ENCODE measurements around the gene CXCL13.
"Not testable (repeated sequence)": the region's sequence is repeated elsewhere in the genome, so short reads cannot be mapped to it uniquely, and the experiment has no call there.

Gene CXCL13

GRCh38 chr4:77605210-77605902, at the start of gene CXCL13:
TSS of gene CXCL13 (plus strand) at chr4:77605820. CDS start at chr4:77605866, 46 bp downstream.
- H3K4me3 ChIP-seq (ENCODE audit: low read length), result no peak within 1 kb of the TSS
- no peak for TF ChIP-seq ZNF274 (IDR thresholded peaks at IDR 0.05; ENCODE audit: low read depth, low read length)

GRCh38 chr4:77560170-77560569, 45.5 kb upstream of the CXCL13 start:
- H3K4me3 ChIP-seq (ENCODE audit: low read length), result no peak overlapping the region
- TF ChIP-seq ZNF274 (IDR thresholded peaks at IDR 0.05; ENCODE audit: low read depth, low read length), result no peak

DNA sequence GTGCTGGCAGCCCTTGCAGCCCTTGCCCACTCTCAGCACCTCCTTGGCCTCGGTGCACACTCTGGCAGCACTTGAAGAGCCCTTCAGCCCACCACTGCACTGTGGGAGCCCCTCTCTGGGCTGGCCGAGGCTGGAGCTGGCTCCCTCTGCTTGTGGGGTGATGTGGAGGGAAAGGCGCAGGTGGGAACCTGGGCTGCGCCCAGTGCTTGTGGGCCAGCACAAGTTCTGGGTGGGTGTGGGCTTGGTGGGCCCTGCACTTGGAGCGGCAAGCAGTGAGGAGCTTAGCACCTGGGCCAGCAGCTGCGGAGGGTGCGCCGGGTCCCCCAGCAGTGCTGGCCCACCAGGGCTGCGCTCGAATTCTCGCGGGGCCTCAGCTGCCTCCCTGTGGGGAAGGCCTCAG, 43.9 kb upstream of the CXCL13 start:
- H3K4me3 ChIP-seq (ENCODE audit: low read length), result not testable (repeated sequence)

GRCh38 chr4:77564231-77564630, 41.4 kb upstream of the CXCL13 start:
- TF ChIP-seq ZNF274 (IDR thresholded peaks at IDR 0.05; ENCODE audit: low read depth, low read length), result no peak

GRCh38 chr4:77566148-77566547, 39.5 kb upstream of the CXCL13 start:
- no peak for TF ChIP-seq ZNF274 (IDR thresholded peaks at IDR 0.05; ENCODE audit: low read depth, low read length)
- H3K4me3 ChIP-seq (ENCODE audit: low read length), result no peak overlapping the region

More at GRCh38 chr4:77564231-77564630, 41.4 kb upstream of the CXCL13 start:
- no peak overlapping the region for H3K4me3 ChIP-seq (ENCODE audit: low read length)

- no peak for TF ChIP-seq ZNF274 (IDR thresholded peaks at IDR 0.05; ENCODE audit: low read depth, low read length)
- no peak overlapping the region for H3K4me3 ChIP-seq (ENCODE audit: low read length)
Observed at GRCh38 chr4:77567549-77567948, 38.1 kb upstream of the CXCL13 start.

- not testable (repeated sequence) for H3K4me3 ChIP-seq (ENCODE audit: low read length)
Observed at GRCh38 chr4:77570508-77571214, 35.0 kb upstream of the CXCL13 start.

- H3K4me3 ChIP-seq (ENCODE audit: low read length), result no peak overlapping the region
- TF ChIP-seq ZNF274 (IDR thresholded peaks at IDR 0.05; ENCODE audit: low read depth, low read length), result no peak
Observed at GRCh38 chr4:77576351-77576750, 29.3 kb upstream of the CXCL13 start.

- no peak overlapping the region for H3K4me3 ChIP-seq (ENCODE audit: low read length)
- no peak for TF ChIP-seq ZNF274 (IDR thresholded peaks at IDR 0.05; ENCODE audit: low read depth, low read length)
Observed at GRCh38 chr4:77578145-77578544, 27.5 kb upstream of the CXCL13 start.

DNA sequence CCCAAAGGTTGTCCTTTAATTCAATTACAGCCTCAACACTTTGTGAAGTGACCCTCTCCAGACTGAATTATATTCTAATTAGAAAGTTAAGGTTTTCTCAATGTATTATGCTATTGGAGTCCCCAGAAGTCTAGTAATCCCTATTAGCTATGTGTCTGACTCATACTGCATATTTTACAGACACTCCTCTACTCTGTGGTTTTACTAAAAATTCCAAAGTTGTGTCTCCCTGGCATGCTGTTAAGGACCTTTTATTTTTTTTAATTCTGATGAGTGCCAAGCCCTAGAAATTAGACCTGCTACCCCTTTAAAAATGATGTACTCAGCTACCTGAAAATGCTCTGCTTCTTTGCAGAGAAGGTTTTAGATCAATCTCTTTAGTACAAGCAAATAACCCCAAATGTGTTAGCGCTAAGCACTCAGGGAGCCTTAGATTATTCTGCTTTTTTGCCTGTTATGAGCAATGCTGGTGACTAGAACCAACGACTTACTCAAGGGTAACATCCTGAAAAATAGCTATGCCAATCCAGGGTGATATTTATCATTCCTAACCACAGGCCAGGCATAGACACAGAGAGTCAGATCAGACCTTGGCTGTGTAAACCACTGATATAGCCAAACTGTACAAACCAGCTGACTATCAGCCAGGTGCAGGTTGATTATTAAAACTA, 26.1 kb upstream of the CXCL13 start:
- H3K4me3 ChIP-seq (ENCODE audit: low read length), result no peak overlapping the region
- no peak for TF ChIP-seq ZNF274 (IDR thresholded peaks at IDR 0.05; ENCODE audit: low read depth, low read length)

DNA sequence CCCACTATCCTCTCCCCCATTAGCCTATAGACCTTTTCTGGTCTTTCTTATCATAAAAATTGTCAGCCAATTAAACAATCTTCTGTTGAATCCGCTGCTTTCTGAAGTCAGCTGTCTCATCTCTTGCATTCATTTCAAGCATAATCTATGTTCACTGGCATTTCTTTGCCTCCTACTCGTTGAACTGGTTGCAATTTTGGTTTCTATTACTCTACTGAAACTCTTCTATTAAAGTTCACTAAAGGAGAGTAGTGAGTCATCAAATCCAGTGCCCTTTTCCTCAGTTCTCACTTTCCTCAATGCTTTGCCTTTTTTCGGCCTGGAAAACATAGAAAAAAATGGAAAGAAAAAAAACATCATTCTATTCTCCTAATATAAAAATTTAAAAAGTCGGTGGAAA, 23.9 kb upstream of the CXCL13 start:
- no peak for TF ChIP-seq ZNF274 (IDR thresholded peaks at IDR 0.05; ENCODE audit: low read depth, low read length)
- no peak overlapping the region for H3K4me3 ChIP-seq (ENCODE audit: low read length)

DNA sequence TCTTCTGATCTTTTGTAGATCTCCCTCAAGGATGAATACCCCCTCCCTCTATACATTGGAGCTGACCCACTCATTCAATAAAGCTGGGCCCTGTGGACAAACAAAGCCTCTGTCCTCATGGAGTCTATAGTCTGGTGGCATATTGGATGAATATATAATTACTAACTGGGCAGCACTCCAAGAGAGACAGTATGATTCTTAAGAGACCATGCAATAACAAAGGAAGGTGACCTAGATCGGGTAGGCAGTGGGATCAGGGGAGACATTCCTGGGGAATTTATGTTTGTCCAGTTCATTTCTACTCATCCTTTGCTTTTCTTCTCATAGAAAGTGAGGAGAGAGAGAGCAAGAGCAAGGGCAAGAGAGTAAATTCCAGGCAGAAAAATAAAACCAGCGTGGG, 23.5 kb upstream of the CXCL13 start:
- H3K4me3 ChIP-seq (ENCODE audit: low read length), result no peak overlapping the region
- TF ChIP-seq ZNF274 (IDR thresholded peaks at IDR 0.05; ENCODE audit: low read depth, low read length), result no peak

DNA sequence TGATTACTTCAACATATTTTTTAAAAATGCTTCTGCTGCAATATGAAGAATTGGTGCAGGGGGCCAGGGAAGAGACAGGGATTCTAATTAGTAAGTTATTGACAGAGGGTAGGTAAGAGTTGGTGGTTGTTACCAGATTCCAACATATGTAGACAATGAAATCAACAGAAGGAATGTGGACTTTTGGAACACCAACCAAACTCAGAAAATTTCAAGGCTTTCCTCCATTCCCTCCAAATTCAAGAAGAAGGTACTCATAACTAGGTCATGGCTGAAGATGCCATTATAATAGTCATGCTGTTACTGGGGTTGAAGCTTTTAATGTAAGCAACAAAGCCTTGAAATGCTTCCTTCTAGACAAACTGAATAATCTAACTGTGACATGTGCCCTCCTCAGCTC, 22.9 kb upstream of the CXCL13 start:
- no peak for TF ChIP-seq ZNF274 (IDR thresholded peaks at IDR 0.05; ENCODE audit: low read depth, low read length)
- H3K4me3 ChIP-seq (ENCODE audit: low read length), result no peak overlapping the region

DNA sequence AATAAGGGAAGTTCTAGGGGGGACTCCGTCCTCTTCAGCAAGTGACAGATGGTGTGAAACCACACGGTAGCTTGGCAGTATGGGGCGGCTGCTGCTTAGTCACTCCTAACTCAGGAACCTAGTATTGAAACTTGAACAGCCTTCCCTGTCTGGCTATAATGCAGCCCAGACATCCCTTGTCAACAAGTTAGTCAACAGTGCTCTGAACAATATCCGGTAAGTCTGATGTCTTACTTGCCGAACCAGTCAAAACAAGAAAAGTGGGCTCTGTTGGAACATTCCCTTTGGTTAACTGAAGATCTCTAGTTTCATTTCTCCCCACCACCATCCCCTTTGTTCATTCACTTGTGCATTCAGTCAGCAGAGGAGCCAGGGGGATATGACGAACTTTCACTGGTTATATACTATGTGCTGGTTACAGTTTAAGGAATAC, 18.7 kb upstream of the CXCL13 start:
- TF ChIP-seq ZNF274 (IDR thresholded peaks at IDR 0.05; ENCODE audit: low read depth, low read length), result no peak
- no peak overlapping the region for H3K4me3 ChIP-seq (ENCODE audit: low read length)

- H3K4me3 ChIP-seq (ENCODE audit: low read length), result no peak overlapping the region
- TF ChIP-seq ZNF274 (IDR thresholded peaks at IDR 0.05; ENCODE audit: low read depth, low read length), result no peak
Observed at GRCh38 chr4:77590482-77590881, 15.1 kb upstream of the CXCL13 start.

All from GM08714 (cell line).